IMR-90 (cell line): ENCODE measurements around the gene TLCD5. TPM values are rescaled to one million over a fixed set of nuclear protein-coding genes. Genes with fewer than 3 reads are reported as not detected.

Experiments
- ATAC-seq: fragments of 200-7000 bp; cut with Tn5 transposase; 2 replicates; pipeline ENCODE4 v1.9.1; 2020; ENCODE audit warnings: low read depth, mild to moderate bottlenecking, moderate library complexity
- BruUV-seq: library from RNA; stranded (reverse); fragments of 400-500 nt; replicated peaks from 2 replicates; lab custom pipeline; 2021; lab: Mats Ljungman, UMichigan
- CTCF ChIA-PET: fragments of 300-600 bp; formaldehyde crosslinking; extraction: SDS; loops from one replicate; lab custom pipeline; 2021; ENCODE audit warnings: antibody characterized with exemption; lab: Yijun Ruan, JAX
- POLR2A ChIA-PET: fragments of 300-600 bp; sonication (Branson Sonifier 250); formaldehyde crosslinking; loops from one replicate; lab custom pipeline; 2022; ENCODE audit warnings: antibody characterized with exemption; ENCODE audit not compliant: unreplicated experiment; lab: Charles Lee
- DNase-seq: peaks from one replicate; pipeline ENCODE4 v3.0.0; 2013
- H2AFZ ChIP-seq: replicated peaks from 2 replicates; pipeline ENCODE3; 2013; ENCODE audit warnings: low read length, mild to moderate bottlenecking; ENCODE audit not compliant: poor library complexity
- H2AK5ac ChIP-seq: 2 replicates; pipeline ENCODE4 v1.6.1; 2013; ENCODE audit warnings: low read depth, low read length, inconsistent platforms
- H2AK9ac ChIP-seq: replicated peaks from 2 replicates; pipeline ENCODE3; 2013; ENCODE audit warnings: mild to moderate bottlenecking, low read depth, low read length, moderate library complexity; ENCODE audit not compliant: poor library complexity
- H2BK120ac ChIP-seq: 2 replicates; pipeline ENCODE4 v1.6.1; 2013; ENCODE audit warnings: low read depth, low read length, inconsistent platforms
- H2BK15ac ChIP-seq: 3 replicates; pipeline ENCODE4 v1.6.1; 2013; ENCODE audit warnings: low read depth, low read length, inconsistent platforms
- H2BK20ac ChIP-seq: 2 replicates; pipeline ENCODE4 v1.6.1; 2013; ENCODE audit warnings: low read depth, mild to moderate bottlenecking, inconsistent platforms, low read length, moderate library complexity
- H2BK5ac ChIP-seq: 2 replicates; pipeline ENCODE4 v1.6.1; 2013; ENCODE audit warnings: mild to moderate bottlenecking, low read depth, low read length, inconsistent platforms; ENCODE audit not compliant: poor library complexity, severe bottlenecking
- H3K14ac ChIP-seq: replicated peaks from 2 replicates; pipeline ENCODE4 v1.6.1; 2013; ENCODE audit warnings: low read depth, low read length, inconsistent platforms
- H3K18ac ChIP-seq: 2 replicates; pipeline ENCODE4 v1.6.1; 2013; ENCODE audit warnings: low read depth, low read length, control low read depth
- H3K23ac ChIP-seq: 2 replicates; pipeline ENCODE4 v1.6.1; 2013; ENCODE audit warnings: low read depth, low read length, inconsistent platforms
- H3K27ac ChIP-seq: 2 replicates; pipeline ENCODE4 v1.5.1; 2013; ENCODE audit warnings: mild to moderate bottlenecking, control low read depth, low read length; ENCODE audit not compliant: insufficient read depth
- H3K27me3 ChIP-seq: 2 replicates; pipeline ENCODE4 v1.6.1; 2013; ENCODE audit warnings: low read length; ENCODE audit not compliant: control insufficient read depth, insufficient read depth
- H3K36me3 ChIP-seq: 2 replicates; pipeline ENCODE4 v1.6.1; 2013; ENCODE audit warnings: low read length, mixed read lengths; ENCODE audit not compliant: control insufficient read depth, insufficient read depth
- H3K4ac ChIP-seq: 2 replicates; pipeline ENCODE4 v1.6.1; 2013; ENCODE audit warnings: low read depth, low read length, inconsistent platforms
- H3K4me1 ChIP-seq: 2 replicates; pipeline ENCODE4 v1.6.1; 2013; ENCODE audit warnings: low read length, mixed read lengths; ENCODE audit not compliant: control insufficient read depth, insufficient read depth
- H3K4me2 ChIP-seq: 2 replicates; pipeline ENCODE4 v1.6.1; 2013; ENCODE audit warnings: low read depth, mild to moderate bottlenecking, control low read depth, low read length, moderate library complexity
- H3K4me3 ChIP-seq: 2 replicates; pipeline ENCODE4 v1.5.1; 2013; ENCODE audit warnings: low read depth, mild to moderate bottlenecking, control low read depth, low read length, moderate library complexity; ENCODE audit not compliant: insufficient read depth
- H3K56ac ChIP-seq: 2 replicates; pipeline ENCODE4 v1.6.1; 2013; ENCODE audit warnings: low read length, inconsistent platforms; ENCODE audit not compliant: insufficient read depth; ENCODE audit errors: extremely low read depth
- H3K79me1 ChIP-seq, 2 experiments: 2 replicates each; pipeline ENCODE4 v1.6.1; 2013; ENCODE audit warnings: low read length in 2 of 2, inconsistent platforms in 1 of 2, low read depth in 1 of 2
- H3K9ac ChIP-seq: 2 replicates; pipeline ENCODE4 v1.6.1; 2013; ENCODE audit warnings: low read depth, low read length, control low read depth
- H3K9me1 ChIP-seq: 2 replicates; pipeline ENCODE4 v1.6.1; 2013; ENCODE audit warnings: low read length, inconsistent platforms; ENCODE audit not compliant: insufficient read depth
- H3K9me3 ChIP-seq: 2 replicates; pipeline ENCODE4 v1.6.1; 2013; ENCODE audit warnings: low read length; ENCODE audit not compliant: control insufficient read depth, insufficient read depth
- H4K20me1 ChIP-seq: 2 replicates; pipeline ENCODE4 v1.6.1; 2013; ENCODE audit warnings: low read length, inconsistent platforms; ENCODE audit not compliant: insufficient read depth
- H4K5ac ChIP-seq: 2 replicates; pipeline ENCODE4 v1.6.1; 2013; ENCODE audit warnings: mild to moderate bottlenecking, low read depth, low read length, control low read depth
- H4K8ac ChIP-seq, 2 experiments: 2 replicates each; pipeline ENCODE4 v1.6.1; 2013; ENCODE audit warnings: low read depth in 2 of 2, low read length in 2 of 2, control low read depth in 1 of 2, inconsistent platforms in 1 of 2
- H4K91ac ChIP-seq: 2 replicates; pipeline ENCODE4 v1.6.1; 2013; ENCODE audit warnings: low read depth, low read length, inconsistent platforms; ENCODE audit not compliant: insufficient read depth
- CTCF ChIP-seq: conservative IDR thresholded peaks from 2 replicates; pipeline ENCODE4 v1.5.1; 2012; ENCODE audit warnings: mild to moderate bottlenecking, low read depth, low read length, improper control_type of control experiment
- ELK1 ChIP-seq: fragments of 150-350 bp; IDR thresholded peaks from 2 replicates; pipeline ENCODE4 v1.6.1; 2016; ENCODE audit warnings: low read depth, mild to moderate bottlenecking, low read length, moderate library complexity, borderline replicate concordance
- MAFK ChIP-seq: IDR thresholded peaks from 2 replicates; pipeline ENCODE4 v1.6.1; 2012; ENCODE audit warnings: low read depth, low read length, improper control_type of control experiment
- MAZ ChIP-seq: IDR thresholded peaks from 2 replicates; pipeline ENCODE4 v1.6.1; 2012; ENCODE audit warnings: low read depth, mild to moderate bottlenecking, low read length, improper control_type of control experiment, moderate library complexity, borderline replicate concordance
- MXI1 ChIP-seq: IDR thresholded peaks from 2 replicates; pipeline ENCODE4 v1.6.1; 2012; ENCODE audit warnings: low read depth, mild to moderate bottlenecking, low read length, moderate library complexity, borderline replicate concordance
- POLR2A ChIP-seq: IDR thresholded peaks from 2 replicates; pipeline ENCODE4 v1.6.1; 2012; ENCODE audit warnings: mild to moderate bottlenecking, low read depth, low read length
- RFX5 ChIP-seq: IDR thresholded peaks from 2 replicates; pipeline ENCODE4 v1.8.0; 2012; ENCODE audit warnings: low read depth, mild to moderate bottlenecking, low read length, moderate library complexity
- SMC3 ChIP-seq: fragments of 150-350 bp; IDR thresholded peaks from 2 replicates; pipeline ENCODE4 v1.6.1; 2016; ENCODE audit warnings: low read depth, mild to moderate bottlenecking, antibody characterized with exemption, low read length, moderate library complexity
- USF2 ChIP-seq: fragments of 150-350 bp; IDR thresholded peaks from 2 replicates; pipeline ENCODE4 v1.6.1; 2017; ENCODE audit warnings: mild to moderate bottlenecking, antibody characterized with exemption, low read length, low read depth
- WGBS, 2 experiments: methylation state at CpG; one replicate each; pipeline versions ENCODE4 v1.1.5 to v1.1.7; 2013; ENCODE audit warnings: missing lambda C conversion rate in 2 of 2; ENCODE audit not compliant: insufficient read length in 1 of 2; ENCODE audit errors: extremely low coverage in 2 of 2; 5-methylcytosine and 5-hydroxymethylcytosine counted together
- dilution Hi-C: fragments of 300-500 bp; cut with HindIII; formaldehyde crosslinking; loops from one replicate; pipeline ENCODE4 v1.14.3; 2018; ENCODE audit warnings: low sequenced_read_pairs; ENCODE audit not compliant: unreplicated experiment
- in situ Hi-C: fragments of 300-500 bp; cut with MboI; formaldehyde crosslinking; loops from 3 replicates; pipeline ENCODE4 v1.14.3; 2019; ENCODE audit warnings: low sequenced_read_pairs, inconsistent platforms, mixed read lengths
- intact Hi-C: fragments of 100-400 bp; cut with micrococcal nuclease; formaldehyde crosslinking; loops from 2 replicates; pipeline ENCODE4 v1.10.0; 2022
- polyA plus RNA-seq, 3 experiments: library from polyadenylated mRNA; depleted of rRNA; stranded (reverse); fragments of >200 nt; gene quantifications; 2 replicates each; pipeline ENCODE4 v1.2.3, GENCODE V29; 2012; ENCODE audit warnings: low replicate concordance in 1 of 3
- total RNA-seq: library from RNA; depleted of rRNA; stranded (reverse); fragments of >200 nt; gene quantifications from 2 replicates; pipeline ENCODE4 v1.2.3, GENCODE V29; 2012

The TLCD5 gene
- total and polyA plus RNA-seq, 2 of the 4 experiments (the other 2 are of a cell fraction) = 9.5 to 11.5 TPM

GRCh38 chr11:120293038-120293800 is 31.9 kb upstream of the TLCD5 start:
- WGBS, 2 experiments = no CpG with 5 or more reads among the region's 5 CpGs
- dilution Hi-C loops = no loop called here
- Histone ChIP-seq H2BK20ac (no peak overlapping the region), H4K91ac (no peak overlapping the region), H3K56ac (no peak overlapping the region), H2AK5ac (no peak overlapping the region), H2AK9ac (no peak overlapping the region), H4K8ac (no peak overlapping the region), H3K36me3 (no peaks in the 10 kb centered on the region), H2AFZ (no peak overlapping the region), H3K4me2 (no peak overlapping the region), H3K14ac (no peak overlapping the region), H3K27ac (no peak overlapping the region), H3K4me1 (no peaks in the 10 kb centered on the region), H3K9me3 (no peaks in the 10 kb centered on the region), H4K20me1 (no peaks in the 10 kb centered on the region), H3K9me1 (no peaks in the 10 kb centered on the region), H3K23ac (no peak overlapping the region), H3K27me3 (peaks cover 70% of the 10 kb centered on the region), H4K5ac (no peak overlapping the region), H2BK5ac (no peak overlapping the region), H3K4me3 (no peak overlapping the region), H2BK15ac (no peak overlapping the region), H3K9ac (no peak overlapping the region), H3K18ac (no peak overlapping the region), H3K79me1 (no peaks in the 10 kb centered on the region), H2BK120ac (no peak overlapping the region), H3K4ac (no peak overlapping the region)
- DNase-seq (no peak), ATAC-seq (no peak)
- intact Hi-C loops = no loop called here
- TF ChIP-seq MAFK = no peak
- TF ChIP-seq MXI1 = no peak
- no peak for TF ChIP-seq RFX5
- no peak for TF ChIP-seq USF2
- no peak for TF ChIP-seq POLR2A
- no peak for TF ChIP-seq CTCF
- TF ChIP-seq MAZ = no peak
- TF ChIP-seq ELK1 = no peak
- no peak for TF ChIP-seq SMC3
- in situ Hi-C loops = no loop called here
- ChIA-PET CTCF (no interaction called here), POLR2A (no interaction called here)
- no TSS peak for BruUV-seq
